Measurements from ENCODE around the gene VSIG10L2.

Gene VSIG10L2

GRCh38 chr11:125948278-125949051, 2.6 kb downstream of the VSIG10L2 start:
- no peak for DNase-seq

- no peak for DNase-seq
Observed at GRCh38 chr11:125949271-125950177, 3.7 kb downstream of the VSIG10L2 start.

DNA sequence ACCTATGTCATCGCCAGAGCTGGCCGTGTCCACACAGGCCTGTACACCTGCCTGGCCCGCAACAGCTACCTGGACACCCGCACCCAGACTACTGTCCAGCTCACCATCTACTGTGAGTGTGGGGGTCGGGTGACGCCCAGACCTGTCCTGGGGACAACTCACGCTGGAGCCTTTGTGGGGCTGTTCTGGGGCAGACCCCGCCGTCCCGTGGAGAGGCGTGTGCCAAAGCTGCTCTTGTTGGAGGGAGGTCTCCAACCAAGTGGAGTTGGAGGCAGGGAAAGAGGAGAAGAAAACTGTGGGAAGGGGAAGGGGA, 4.3 kb downstream of the VSIG10L2 start:
- DNase-seq, result no peak

DNA sequence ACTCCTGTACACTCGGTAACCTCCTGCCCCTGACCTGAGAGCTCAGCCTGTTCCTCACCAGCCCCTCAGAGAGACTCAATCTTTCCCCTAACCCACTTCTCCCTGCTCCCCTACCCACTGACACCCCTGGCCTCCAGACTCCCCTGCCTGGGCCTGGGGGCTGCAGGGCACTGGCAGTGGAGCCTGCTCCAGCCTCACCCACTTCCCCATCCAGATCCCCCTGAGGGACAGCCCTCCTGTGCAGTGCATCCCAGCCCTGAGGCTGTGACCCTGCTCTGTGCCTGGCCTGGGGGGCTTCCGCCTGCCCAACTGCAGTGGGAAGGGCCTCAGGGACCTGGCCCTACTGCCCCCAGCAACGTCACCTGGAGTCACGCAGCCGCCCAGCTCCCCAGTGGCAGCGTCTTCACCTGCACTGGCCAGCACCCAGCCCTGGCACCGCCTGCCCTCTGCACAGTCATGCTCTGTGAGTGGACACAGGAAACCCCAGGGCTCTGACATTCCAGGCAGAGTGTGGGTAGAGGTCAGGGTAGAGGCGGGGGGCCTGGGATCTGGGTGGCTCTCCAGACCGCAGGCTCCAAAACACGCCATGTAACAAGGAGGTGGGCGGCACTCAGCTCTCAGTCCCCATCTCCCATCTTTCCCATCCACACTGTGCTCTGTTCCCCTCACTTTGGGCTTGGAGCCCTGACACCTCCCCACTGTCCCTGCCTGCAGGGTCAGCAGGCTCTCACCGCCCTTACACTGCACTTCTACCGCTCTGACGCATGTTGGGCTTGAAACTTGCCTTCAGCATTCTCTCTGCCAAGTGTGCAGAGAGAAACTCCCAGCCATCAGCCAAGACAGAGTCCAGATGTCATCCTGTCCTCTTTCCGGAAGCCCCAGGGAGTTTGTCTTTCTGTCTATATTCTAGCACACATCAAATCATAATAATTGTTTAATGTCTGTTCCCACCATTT, 5.1 kb downstream of the VSIG10L2 start:
- DNase-seq, result no peak

GRCh38 chr11:125951731-125952130, 5.9 kb downstream of the VSIG10L2 start:
- DNase-seq, result no peak

- DNase-seq, result no peak
Observed at GRCh38 chr11:125952559-125952958, 6.7 kb downstream of the VSIG10L2 start.

DNA sequence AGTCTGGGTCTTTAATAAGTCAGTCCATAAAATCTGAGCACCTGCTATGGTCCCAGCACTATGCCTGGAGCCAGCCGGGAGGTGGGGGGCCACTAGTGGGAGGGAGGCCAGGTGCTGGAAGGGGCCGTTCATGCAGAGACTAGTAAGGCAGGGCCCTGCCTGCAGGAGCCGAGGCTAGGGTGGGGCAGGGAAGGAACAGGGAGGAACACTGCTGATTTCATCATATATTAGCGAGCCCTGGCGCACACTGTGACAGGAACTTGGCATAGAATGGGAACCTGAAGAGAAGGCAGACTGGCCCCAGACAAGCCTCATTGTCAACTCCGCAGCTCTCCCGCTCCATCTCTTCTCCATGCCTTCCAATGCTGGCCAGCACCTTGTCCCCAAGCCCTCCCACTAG, 7.1 kb downstream of the VSIG10L2 start:
- DNase-seq, result no peak

- no peak for DNase-seq
Observed at GRCh38 chr11:125953401-125953935, 7.6 kb downstream of the VSIG10L2 start.

- no peak for DNase-seq
Observed at GRCh38 chr11:125954123-125954944, 8.5 kb downstream of the VSIG10L2 start.

DNA sequence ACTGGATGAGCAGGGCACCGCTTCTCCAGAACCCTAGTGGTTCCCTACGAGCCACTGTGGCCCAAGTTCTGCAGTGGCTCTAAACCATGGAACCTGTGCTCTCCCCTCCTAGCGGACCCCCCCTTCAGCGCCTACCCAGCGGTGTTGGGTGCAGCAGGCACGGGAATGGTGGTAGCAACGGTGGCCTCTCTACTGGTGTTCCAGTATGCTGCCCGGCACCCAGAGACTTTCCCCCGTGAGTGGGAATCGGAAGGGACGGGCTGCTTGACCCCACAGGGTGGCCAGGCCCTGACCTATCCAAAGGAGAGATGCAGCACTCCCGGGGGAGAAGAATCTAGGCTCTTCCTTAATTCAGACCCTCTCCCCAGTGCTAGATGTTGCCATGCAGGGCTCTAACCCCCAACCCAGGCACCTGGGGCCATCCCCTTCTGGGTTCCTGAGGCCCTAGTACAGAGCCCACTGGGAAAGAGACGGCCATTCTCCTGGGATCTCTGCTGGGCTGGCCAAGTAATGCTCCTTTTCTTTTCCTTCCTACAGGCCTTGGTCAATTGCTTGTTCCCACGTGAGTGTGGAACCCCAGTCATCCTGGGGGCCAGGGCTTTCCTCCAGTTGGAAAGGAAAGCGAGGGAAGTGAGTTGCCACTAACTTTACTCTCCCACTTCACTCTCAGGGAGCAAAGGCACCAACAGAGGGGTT, 9.2 kb downstream of the VSIG10L2 start:
- no peak for DNase-seq

GRCh38 chr11:125955856-125956255, 10.0 kb downstream of the VSIG10L2 start:
- DNase-seq, result no peak

DNA sequence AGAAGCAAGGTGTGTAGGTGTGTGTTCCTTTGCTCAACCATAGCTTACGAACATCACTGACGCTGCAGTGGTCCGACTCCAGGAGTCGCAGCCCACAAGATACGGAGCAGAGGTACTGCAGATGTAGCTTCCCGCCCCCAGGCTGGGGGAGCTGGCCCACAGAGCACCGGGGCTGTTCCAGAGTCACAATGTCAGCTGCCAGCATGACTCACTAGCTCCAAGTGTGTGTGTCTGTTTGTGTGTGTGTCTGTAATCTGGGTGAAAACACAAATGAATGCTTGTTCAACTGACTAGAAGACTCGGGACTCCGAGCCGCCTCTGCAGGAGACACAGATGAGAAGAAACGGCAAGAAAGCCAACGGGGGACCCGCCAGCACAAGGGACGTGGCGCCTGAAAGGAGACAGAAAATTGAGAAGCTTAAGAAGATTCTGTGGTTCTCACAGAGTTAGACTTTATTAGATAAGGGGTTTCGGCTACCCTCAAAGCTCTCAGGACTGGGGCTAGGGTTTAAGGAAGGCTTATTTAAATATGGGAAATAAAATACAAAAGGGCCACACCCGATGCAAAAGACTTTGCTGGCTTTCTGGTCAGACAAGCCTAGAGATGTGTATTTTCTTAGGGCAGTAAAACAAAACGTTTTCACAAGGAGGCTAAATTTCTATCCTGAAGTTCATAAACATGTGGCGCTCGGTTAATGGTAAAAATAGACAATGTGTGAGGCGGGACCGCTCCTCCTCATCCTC, 10.7 kb downstream of the VSIG10L2 start:
- DNase-seq, result no peak

DNA sequence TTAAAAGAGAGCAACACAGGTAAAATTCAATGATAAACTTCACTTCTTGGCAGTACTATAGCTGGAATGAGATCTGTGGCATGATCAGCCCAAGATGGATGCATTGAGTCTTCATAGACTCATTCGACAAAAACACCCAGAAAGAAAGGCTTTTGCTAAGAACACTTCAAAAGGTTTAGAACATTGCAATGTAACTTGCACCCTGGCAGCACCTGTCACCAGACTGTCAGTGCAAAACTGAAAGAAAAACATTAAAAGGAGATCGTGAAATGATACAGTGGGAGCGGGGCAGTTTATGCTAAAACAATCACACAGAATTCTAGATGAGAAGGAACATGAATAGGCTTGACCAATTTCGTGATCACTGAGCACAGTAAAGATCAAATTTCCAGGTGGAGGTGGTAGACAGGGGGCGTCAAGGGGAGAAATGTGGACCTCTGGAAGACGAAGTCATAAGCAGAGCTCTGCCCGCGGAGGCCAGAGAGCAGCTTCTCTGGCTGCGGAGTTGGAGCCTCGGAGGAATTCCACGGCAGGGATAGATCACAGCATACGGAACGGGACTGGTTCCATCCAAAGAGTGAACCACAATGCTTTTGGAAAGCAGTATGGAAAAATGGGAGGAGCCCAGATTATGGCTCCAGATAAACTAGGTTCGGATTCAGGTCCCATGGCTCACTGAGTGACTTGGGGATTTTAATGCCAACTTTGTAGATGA, 11.9 kb downstream of the VSIG10L2 start:
- no peak for DNase-seq

DNA sequence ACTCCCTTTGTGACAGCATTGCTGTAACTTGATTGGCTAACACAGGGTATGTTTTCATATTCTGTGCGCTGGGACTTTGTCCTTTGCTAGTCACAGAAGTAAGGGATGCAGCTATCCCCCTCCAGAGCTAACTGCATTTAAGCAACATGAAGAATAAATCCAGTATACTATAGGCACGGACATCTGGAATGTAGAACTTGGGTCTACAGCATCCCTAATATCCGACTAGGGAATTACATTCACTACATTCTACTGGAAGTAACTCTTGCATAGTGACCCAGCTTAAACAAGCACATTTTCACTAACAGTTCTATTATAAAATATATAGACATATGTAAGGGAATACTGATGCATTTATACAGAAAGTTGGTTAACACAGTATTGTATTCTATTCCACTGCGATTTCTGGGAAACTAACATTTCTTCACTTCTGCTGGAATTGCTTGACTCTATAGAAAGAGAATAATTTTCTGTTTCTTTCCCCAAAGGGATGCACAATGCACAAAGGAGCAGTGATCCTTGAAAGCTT, 13.1 kb downstream of the VSIG10L2 start:
- no peak for DNase-seq

DNA sequence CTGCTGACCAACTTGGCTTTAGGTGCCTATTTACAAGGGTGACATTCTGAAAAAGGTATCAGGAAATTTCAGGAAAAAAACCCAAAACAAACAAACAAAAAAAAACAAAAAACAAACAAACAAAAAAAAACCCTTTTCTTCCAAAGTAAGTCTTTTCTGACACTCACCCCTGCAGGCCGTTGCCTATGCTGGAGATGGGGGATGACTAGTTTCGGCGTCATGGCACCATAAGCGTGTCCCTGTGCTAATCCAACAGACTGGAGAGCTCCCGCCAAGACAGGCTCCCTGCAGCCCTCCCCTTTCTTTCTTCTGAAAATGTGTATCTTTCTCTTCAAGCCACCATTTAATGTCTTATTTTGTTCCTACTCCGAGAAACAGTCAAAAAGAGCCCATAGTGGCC, 13.7 kb downstream of the VSIG10L2 start:
- DNase-seq, result no peak

DNA sequence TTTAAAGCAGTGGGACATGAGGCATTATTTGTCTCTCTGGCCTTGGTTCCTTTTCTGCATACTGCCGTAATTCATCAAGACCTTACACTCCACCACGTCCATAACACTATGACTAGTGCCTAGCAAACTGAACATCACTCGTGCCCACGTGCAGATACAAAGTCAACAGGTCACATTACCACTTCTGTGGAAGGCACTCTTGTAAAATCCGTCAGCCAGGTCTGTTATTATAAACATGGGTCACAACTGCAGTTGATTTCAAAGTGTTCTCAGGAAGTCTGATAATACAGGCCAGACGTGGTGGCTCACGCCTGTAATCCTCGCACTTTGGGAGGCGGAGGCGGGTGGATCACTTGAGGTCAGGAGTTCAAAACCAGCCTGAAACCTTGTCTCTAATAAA, 14.1 kb downstream of the VSIG10L2 start:
- no peak for DNase-seq

GRCh38 chr11:125960771-125961170, 14.9 kb downstream of the VSIG10L2 start:
- DNase-seq, result no peak

DNA sequence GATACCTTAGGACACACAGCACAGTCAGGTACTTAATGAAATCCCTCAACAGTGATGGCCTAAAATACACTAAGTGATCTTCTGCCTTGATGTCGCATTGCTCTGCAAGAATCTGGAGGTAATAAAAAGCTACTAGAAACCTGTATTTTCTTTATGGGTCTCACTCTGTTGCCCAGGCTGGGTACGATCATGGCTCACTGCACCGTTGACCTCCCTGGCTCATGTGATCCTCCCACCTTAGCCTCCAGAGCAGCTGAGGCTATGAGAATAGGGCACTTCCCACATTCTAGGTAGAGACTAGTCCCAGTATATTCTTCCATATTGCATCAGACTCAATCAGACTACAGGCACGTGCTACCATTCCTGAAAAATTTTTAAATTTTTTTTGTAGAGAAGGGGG, 21.7 kb downstream of the VSIG10L2 start:
- no peak for DNase-seq

DNA sequence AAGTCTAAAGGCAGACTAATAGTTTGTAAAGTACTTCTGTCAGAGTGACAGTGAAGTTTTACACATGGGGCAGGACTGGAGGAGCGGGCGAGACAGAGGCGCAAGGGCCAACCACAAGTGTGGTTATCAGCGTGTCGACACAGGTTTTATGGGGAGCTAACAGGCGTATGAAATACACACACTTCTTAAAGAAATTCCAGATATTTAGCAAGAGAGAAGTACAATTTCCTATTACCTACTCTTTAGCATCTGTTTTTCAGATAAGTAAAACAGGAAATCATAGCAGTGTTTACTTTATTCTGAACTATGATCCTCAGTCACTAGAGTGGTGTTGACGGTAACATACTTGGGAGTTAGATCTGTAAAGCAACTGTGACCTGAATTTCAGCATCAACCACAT, 22.5 kb downstream of the VSIG10L2 start:
- no peak for DNase-seq

- DNase-seq, result no peak
Observed at GRCh38 chr11:125971618-125972017, 25.8 kb downstream of the VSIG10L2 start.
